HCT116 (cell line): Measurements from ENCODE around the gene ZMYM2. TPM values are rescaled to one million over a fixed set of nuclear protein-coding genes. Genes with fewer than 3 reads are reported as not detected.

Source experiments
- ATAC-seq: fragments of 200-7000 bp; cut with Tn5 transposase; 2 replicates; pipeline ENCODE4 v1.9.1; 2020; ENCODE audit warnings: mild to moderate bottlenecking, moderate library complexity
- BruUV-seq: library from RNA; stranded (reverse); fragments of 400-500 nt; replicated peaks from 2 replicates; lab custom pipeline; 2021; lab: Mats Ljungman, UMichigan
- CTCF ChIA-PET: fragments of 300-600 bp; sonication (Branson Sonifier 250); formaldehyde crosslinking; loops from one replicate; lab custom pipeline; 2021; ENCODE audit warnings: antibody characterized with exemption; lab: Charles Lee
- POLR2A ChIA-PET: fragments of 300-600, 350-600 bp; sonication (Branson Sonifier 250); formaldehyde crosslinking; loops from one replicate; lab custom pipeline; 2021; ENCODE audit warnings: antibody characterized with exemption; lab: Charles Lee
- RAD21 ChIA-PET, 2 experiments: fragments of 300-600 bp; sonication (Branson Sonifier 250); formaldehyde crosslinking; loops; one replicate each; lab custom pipeline; 2023; ENCODE audit warnings: low total read pairs in 2 of 2; ENCODE audit not compliant: uncharacterized antibody in 2 of 2, unreplicated experiment in 2 of 2, low non-redundant PET in 1 of 2; lab: Charles Lee
- DNase-seq: peaks from one replicate; pipeline ENCODE4 v3.0.0-alpha.2; 2010; ENCODE audit warnings: low read depth, low spot score
- H2AFZ ChIP-seq: fragments of 200-600 bp; shearing (Covaris generic), sonication (generic); 2 replicates; pipeline ENCODE4 v1.6.1; 2017; ENCODE audit warnings: low read depth, mixed run types, mixed read lengths, antibody characterized with exemption, low read length; ENCODE audit not compliant: poor library complexity, severe bottlenecking
- H3K27ac ChIP-seq: 2 replicates; pipeline ENCODE4 v1.5.1; 2012; ENCODE audit warnings: low read depth, low read length
- H3K27me3 ChIP-seq: fragments of 200-600 bp; sonication (generic); 2 replicates; pipeline ENCODE4 v1.6.1; 2016; ENCODE audit warnings: mixed run types, low read length, mixed read lengths; ENCODE audit not compliant: insufficient read depth
- H3K36me3 ChIP-seq, 2 experiments: fragments of 200-500 bp in 1 of 2; fragments of 200-600 bp in 1 of 2; sonication (Bioruptor generic) in 1 of 2; sonication (generic) in 1 of 2; 2 replicates each; pipeline versions ENCODE4 v1.5.1 to v1.6.1; 2014 to 2016; ENCODE audit warnings: low read length in 2 of 2, inconsistent platforms in 1 of 2, mixed read lengths in 1 of 2, mixed run types in 1 of 2; ENCODE audit not compliant: insufficient read depth in 2 of 2, control insufficient read depth in 1 of 2
- H3K4me1 ChIP-seq, 2 experiments: fragments of 200-600 bp in 1 of 2; sonication (generic) in 1 of 2; 2 replicates each; pipeline versions ENCODE4 v1.5.1 to v1.6.1; 2012 to 2017; ENCODE audit warnings: low read length in 2 of 2, inconsistent platforms in 1 of 2, mild to moderate bottlenecking in 1 of 2, mixed read lengths in 1 of 2, mixed run types in 1 of 2, moderate library complexity in 1 of 2; ENCODE audit not compliant: insufficient read depth in 2 of 2, control insufficient read depth in 1 of 2
- H3K4me2 ChIP-seq: fragments of 200-600 bp; sonication (generic); 2 replicates; pipeline ENCODE4 v1.6.1; 2017; ENCODE audit warnings: mixed run types, low read length, mixed read lengths
- H3K4me3 ChIP-seq, 2 experiments: fragments of 200-600 bp in 1 of 2; sonication (generic) in 1 of 2; replicated peaks in 1 of 2; 2 replicates each; pipeline ENCODE4 v1.5.1; 2011 to 2016; ENCODE audit warnings: low read length in 2 of 2, control low read depth in 1 of 2, low read depth in 1 of 2, mild to moderate bottlenecking in 1 of 2, mixed read lengths in 1 of 2, mixed run types in 1 of 2
- H3K79me2 ChIP-seq: fragments of 200-600 bp; sonication (generic); 2 replicates; pipeline ENCODE4 v1.6.1; 2017; ENCODE audit warnings: mild to moderate bottlenecking, mixed run types, low read length, moderate library complexity, mixed read lengths; ENCODE audit not compliant: insufficient read depth
- H3K9ac ChIP-seq: fragments of 200-600 bp; sonication (generic); 2 replicates; pipeline ENCODE4 v1.6.1; 2016; ENCODE audit warnings: low read length, mixed read lengths
- H3K9me2 ChIP-seq: fragments of 200-600 bp; sonication (generic), shearing (Covaris generic); 2 replicates; pipeline ENCODE4 v1.6.1; 2017; ENCODE audit warnings: mixed run types, mild to moderate bottlenecking, moderate library complexity; ENCODE audit not compliant: insufficient read depth
- H3K9me3 ChIP-seq, 2 experiments: fragments of 200-500 bp in 1 of 2; fragments of 200-600 bp in 1 of 2; sonication (Bioruptor generic) in 1 of 2; sonication (generic) in 1 of 2; 2 replicates each; pipeline ENCODE4 v1.6.1; 2014 to 2017; ENCODE audit warnings: low read length in 2 of 2, mixed read lengths in 2 of 2, inconsistent platforms in 1 of 2, low read depth in 1 of 2, mild to moderate bottlenecking in 1 of 2, mixed run types in 1 of 2, moderate library complexity in 1 of 2; ENCODE audit not compliant: control insufficient read depth in 1 of 2, insufficient read depth in 1 of 2
- H4K20me1 ChIP-seq: fragments of 200-600 bp; sonication (generic), shearing (Covaris generic); 2 replicates; pipeline ENCODE4 v1.6.1; 2017; ENCODE audit warnings: mixed run types, mild to moderate bottlenecking, moderate library complexity; ENCODE audit not compliant: insufficient read depth
- CBX3 ChIP-seq: IDR thresholded peaks from 2 replicates; pipeline ENCODE4 v1.6.1; 2012; ENCODE audit warnings: low read depth
- CEBPB ChIP-seq: IDR thresholded peaks from 2 replicates; pipeline ENCODE4 v1.6.1; 2012; ENCODE audit warnings: low read depth
- EGR1 ChIP-seq: IDR thresholded peaks from 2 replicates; pipeline ENCODE4 v1.6.1; 2012; ENCODE audit warnings: low read depth
- ELF1 ChIP-seq: IDR thresholded peaks from 2 replicates; pipeline ENCODE4 v1.6.1; 2012; ENCODE audit warnings: low read depth, borderline replicate concordance
- EZH2phosphoT487 ChIP-seq: fragments of 200-600 bp; IDR thresholded peaks from 2 replicates; pipeline ENCODE4 v1.6.1; 2018; ENCODE audit warnings: antibody characterized with exemption, borderline replicate concordance
- JUND ChIP-seq: IDR thresholded peaks from 2 replicates; pipeline ENCODE4 v1.6.1; 2012
- POLR2A ChIP-seq: IDR thresholded peaks from 2 replicates; pipeline ENCODE4 v1.7.0; 2011; ENCODE audit warnings: borderline replicate concordance; ENCODE audit not compliant: insufficient read depth, insufficient read length; ENCODE audit errors: extremely low read depth
- POLR2AphosphoS5 ChIP-seq: IDR thresholded peaks from 2 replicates; pipeline ENCODE4 v1.6.1; 2011; ENCODE audit warnings: mild to moderate bottlenecking, low read depth, low read length, moderate library complexity
- SIN3A ChIP-seq: IDR thresholded peaks from 2 replicates; pipeline ENCODE4 v1.6.1; 2012; ENCODE audit warnings: low read depth
- SRF ChIP-seq: IDR thresholded peaks from 2 replicates; pipeline ENCODE4 v1.6.1; 2012; ENCODE audit warnings: low read depth
- TCF7L2 ChIP-seq: IDR thresholded peaks from 2 replicates; pipeline ENCODE4 v1.7.0; 2011; ENCODE audit warnings: borderline replicate concordance, inconsistent platforms; ENCODE audit not compliant: insufficient read depth, insufficient read length; ENCODE audit errors: extremely low read depth
- ZBTB33 ChIP-seq: IDR thresholded peaks from 2 replicates; pipeline ENCODE4 v1.6.1; 2011; ENCODE audit warnings: mild to moderate bottlenecking, low read length, moderate library complexity; ENCODE audit not compliant: insufficient replicate concordance; ENCODE audit errors: extremely low read depth
- ZFX ChIP-seq: fragments of 450-650 bp; IDR thresholded peaks from 2 replicates; pipeline ENCODE4 v1.6.1; 2017
- ZNF274 ChIP-seq: fragments of 200-500 bp; sonication (Bioruptor generic); IDR thresholded peaks from 2 replicates; pipeline ENCODE4 v1.6.1; 2014; ENCODE audit warnings: mild to moderate bottlenecking, low read depth, low read length, inconsistent platforms
- intact Hi-C: fragments of 100-400 bp; cut with micrococcal nuclease; formaldehyde crosslinking; loops from 2 replicates; pipeline ENCODE4 v1.10.0; 2022
- total RNA-seq: library from RNA; stranded (reverse); gene quantifications from one replicate; pipeline ENCODE4 v1.2.1, GENCODE V29; 2021; ENCODE audit not compliant: unreplicated experiment
- TF ChIP-seq, protein P1 (sequence below): IDR thresholded peaks from 2 replicates; pipeline ENCODE4 v1.6.1; 2012
- TF ChIP-seq, protein P2 (sequence below), 3 experiments: fragments of 200-600 bp in 1 of 3; sonication (generic) in 1 of 3; IDR thresholded peaks in 2 of 3; conservative IDR thresholded peaks in 1 of 3; 2 replicates each; pipeline ENCODE4 v1.5.1; 2012 to 2017; ENCODE audit warnings: low read depth in 2 of 3, low read length in 2 of 3, antibody characterized with exemption in 1 of 3, borderline replicate concordance in 1 of 3, control low read depth in 1 of 3, mild to moderate bottlenecking in 1 of 3, mixed read lengths in 1 of 3, mixed run types in 1 of 3, moderate library complexity in 1 of 3; ENCODE audit not compliant: insufficient read depth in 1 of 3
- TF ChIP-seq, protein P3 (sequence below): IDR thresholded peaks from 2 replicates; pipeline ENCODE4 v1.6.1; 2012; ENCODE audit warnings: low read depth

ZMYM2 gene
- total RNA-seq, 1 experiment from 2014 or later, result 53.0 TPM

DNA sequence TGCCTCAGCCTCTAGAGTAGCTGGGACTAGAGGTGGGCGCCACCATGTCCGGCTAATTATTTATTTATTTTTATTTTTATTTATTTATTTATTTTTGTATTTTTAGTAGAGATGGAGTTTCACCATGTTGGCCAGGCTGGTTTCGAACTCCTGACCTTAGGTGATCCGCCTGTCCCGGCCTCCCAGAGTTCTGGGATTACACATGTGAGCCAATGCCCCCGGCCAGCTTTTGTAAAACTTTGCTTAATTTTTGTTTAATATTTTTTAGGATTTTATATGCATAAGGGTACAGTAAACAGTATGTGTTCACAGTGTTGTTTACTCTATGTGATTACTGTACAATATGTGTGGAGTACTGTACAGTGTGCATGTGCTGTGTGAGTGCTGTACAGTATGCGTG lies 98.7 kb downstream of the ZMYM2 start:
- intact Hi-C loops, result loop anchor here (5.0 kb wide), 1 partner anchor 105 kb away; the partner anchor contains the start of gene GJA3
- Histone ChIP-seq H3K27me3 (no peaks in the 10 kb centered on the region), H3K4me1 (no peaks in the 10 kb centered on the region), H3K9ac (no peak overlapping the region), H3K4me2 (no peak overlapping the region), H3K4me3 (no peak overlapping the region), H3K27ac (no peak overlapping the region), H3K79me2 (no peaks in the 10 kb centered on the region), H3K9me2 (no peaks in the 10 kb centered on the region), H4K20me1 (no peaks in the 10 kb centered on the region), H2AFZ (no peak overlapping the region), H3K9me3 (no peaks in the 10 kb centered on the region), H3K36me3 (peaks cover 15 to 33% of the 10 kb centered on the region in 2 experiments)
- no TSS peak for BruUV-seq
- ATAC-seq (no peak), DNase-seq (no peak)
- POLR2A ChIA-PET, result no interaction called here
- CTCF ChIA-PET, result no interaction called here
- TF ChIP-seq, protein P1, sequence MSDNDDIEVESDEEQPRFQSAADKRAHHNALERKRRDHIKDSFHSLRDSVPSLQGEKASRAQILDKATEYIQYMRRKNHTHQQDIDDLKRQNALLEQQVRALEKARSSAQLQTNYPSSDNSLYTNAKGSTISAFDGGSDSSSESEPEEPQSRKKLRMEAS, result no peak
- TF ChIP-seq JUND (no peak), EGR1 (no peak), ZNF274 (no peak), CEBPB (no peak), POLR2AphosphoS5 (no peak), EZH2phosphoT487 (no peak), POLR2A (no peak), ZFX (no peak), TCF7L2 (no peak), SIN3A (no peak), ZBTB33 (no peak), SRF (no peak), CBX3 (no peak), ELF1 (no peak)
- TF ChIP-seq, protein P2, sequence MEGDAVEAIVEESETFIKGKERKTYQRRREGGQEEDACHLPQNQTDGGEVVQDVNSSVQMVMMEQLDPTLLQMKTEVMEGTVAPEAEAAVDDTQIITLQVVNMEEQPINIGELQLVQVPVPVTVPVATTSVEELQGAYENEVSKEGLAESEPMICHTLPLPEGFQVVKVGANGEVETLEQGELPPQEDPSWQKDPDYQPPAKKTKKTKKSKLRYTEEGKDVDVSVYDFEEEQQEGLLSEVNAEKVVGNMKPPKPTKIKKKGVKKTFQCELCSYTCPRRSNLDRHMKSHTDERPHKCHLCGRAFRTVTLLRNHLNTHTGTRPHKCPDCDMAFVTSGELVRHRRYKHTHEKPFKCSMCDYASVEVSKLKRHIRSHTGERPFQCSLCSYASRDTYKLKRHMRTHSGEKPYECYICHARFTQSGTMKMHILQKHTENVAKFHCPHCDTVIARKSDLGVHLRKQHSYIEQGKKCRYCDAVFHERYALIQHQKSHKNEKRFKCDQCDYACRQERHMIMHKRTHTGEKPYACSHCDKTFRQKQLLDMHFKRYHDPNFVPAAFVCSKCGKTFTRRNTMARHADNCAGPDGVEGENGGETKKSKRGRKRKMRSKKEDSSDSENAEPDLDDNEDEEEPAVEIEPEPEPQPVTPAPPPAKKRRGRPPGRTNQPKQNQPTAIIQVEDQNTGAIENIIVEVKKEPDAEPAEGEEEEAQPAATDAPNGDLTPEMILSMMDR (IDR thresholded peaks at IDR 0.05 in 2 of 3, conservative IDR thresholded peaks at IDR 0.05 in 1 of 3; ENCODE audit: borderline replicate concordance in 1 of 3, insufficient read depth in 1 of 3, low read depth in 2 of 3, low read length in 2 of 3), result no peak
- TF ChIP-seq, protein P3, sequence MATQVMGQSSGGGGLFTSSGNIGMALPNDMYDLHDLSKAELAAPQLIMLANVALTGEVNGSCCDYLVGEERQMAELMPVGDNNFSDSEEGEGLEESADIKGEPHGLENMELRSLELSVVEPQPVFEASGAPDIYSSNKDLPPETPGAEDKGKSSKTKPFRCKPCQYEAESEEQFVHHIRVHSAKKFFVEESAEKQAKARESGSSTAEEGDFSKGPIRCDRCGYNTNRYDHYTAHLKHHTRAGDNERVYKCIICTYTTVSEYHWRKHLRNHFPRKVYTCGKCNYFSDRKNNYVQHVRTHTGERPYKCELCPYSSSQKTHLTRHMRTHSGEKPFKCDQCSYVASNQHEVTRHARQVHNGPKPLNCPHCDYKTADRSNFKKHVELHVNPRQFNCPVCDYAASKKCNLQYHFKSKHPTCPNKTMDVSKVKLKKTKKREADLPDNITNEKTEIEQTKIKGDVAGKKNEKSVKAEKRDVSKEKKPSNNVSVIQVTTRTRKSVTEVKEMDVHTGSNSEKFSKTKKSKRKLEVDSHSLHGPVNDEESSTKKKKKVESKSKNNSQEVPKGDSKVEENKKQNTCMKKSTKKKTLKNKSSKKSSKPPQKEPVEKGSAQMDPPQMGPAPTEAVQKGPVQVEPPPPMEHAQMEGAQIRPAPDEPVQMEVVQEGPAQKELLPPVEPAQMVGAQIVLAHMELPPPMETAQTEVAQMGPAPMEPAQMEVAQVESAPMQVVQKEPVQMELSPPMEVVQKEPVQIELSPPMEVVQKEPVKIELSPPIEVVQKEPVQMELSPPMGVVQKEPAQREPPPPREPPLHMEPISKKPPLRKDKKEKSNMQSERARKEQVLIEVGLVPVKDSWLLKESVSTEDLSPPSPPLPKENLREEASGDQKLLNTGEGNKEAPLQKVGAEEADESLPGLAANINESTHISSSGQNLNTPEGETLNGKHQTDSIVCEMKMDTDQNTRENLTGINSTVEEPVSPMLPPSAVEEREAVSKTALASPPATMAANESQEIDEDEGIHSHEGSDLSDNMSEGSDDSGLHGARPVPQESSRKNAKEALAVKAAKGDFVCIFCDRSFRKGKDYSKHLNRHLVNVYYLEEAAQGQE, result no peak
- RAD21 ChIA-PET, result no interaction called here
